ENCODE data around the gene F9. TPM values are rescaled to one million over a fixed set of nuclear protein-coding genes. Genes with fewer than 3 reads are reported as not detected.

Gene F9
- total and polyA plus RNA-seq, 2 of the 8 experiments (the other 6 are each of a cell fraction or from before 2014, with no cell fraction given): not detected

GRCh38 chrX:139506333-139506732 is 24.2 kb upstream of the F9 start (continued):
- TF ChIP-seq SIX5 (IDR thresholded peaks at IDR 0.05; ENCODE audit: low read depth, low read length): no peak

GRCh38 chrX:139508099-139508498 is 22.4 kb upstream of the F9 start:
- H3K23ac ChIP-seq (ENCODE audit: insufficient read length): no peak overlapping the region
- no peak overlapping the region for H2BK12ac ChIP-seq (ENCODE audit: low read depth, low read length)
- H2BK20ac ChIP-seq (ENCODE audit: low read length): no peak overlapping the region
- WGBS, 2 experiments (ENCODE audit: extremely low coverage in 1 of 2, insufficient coverage in 1 of 2, insufficient read length in 1 of 2, insufficient replicate concordance in 2 of 2, low coverage in 1 of 2, low lambda C conversion rate in 2 of 2, missing lambda C conversion rate in 1 of 2): 84% methylated on average over 4 of the region's 8 CpGs; no CpG with 5 or more reads in 1 of the 2 experiments
- H2BK5ac ChIP-seq (ENCODE audit: low read depth, low read length): no peak overlapping the region
- H3K56ac ChIP-seq (replicated peaks; ENCODE audit: insufficient read length, low read depth, low read length): no peak overlapping the region
- H3K14ac ChIP-seq (ENCODE audit: insufficient read length): no peak overlapping the region
- H3K23me2 ChIP-seq (ENCODE audit: low read depth, low read length): no peaks in the 10 kb centered on the region
- no peak overlapping the region for H3K4ac ChIP-seq (replicated peaks; ENCODE audit: insufficient read length, low read depth, low read length)
- no peaks in the 10 kb centered on the region for H4K20me1 ChIP-seq (replicated peaks in 1 of 2; ENCODE audit: control insufficient read depth in 1 of 2, insufficient read depth in 2 of 2, low read length in 2 of 2)
- H3K4me1 ChIP-seq (replicated peaks in 1 of 4; ENCODE audit: control insufficient read depth in 3 of 4, insufficient read depth in 4 of 4, low read length in 3 of 4): no peaks in the 10 kb centered on the region
- H2BK15ac ChIP-seq (ENCODE audit: low read length): no peak overlapping the region
- H3K4me2 ChIP-seq (ENCODE audit: insufficient read depth in 1 of 2, low read depth in 2 of 2, low read length in 2 of 2): no peak overlapping the region
- no peaks in the 10 kb centered on the region for H3K36me3 ChIP-seq (ENCODE audit: control insufficient read depth in 2 of 4, insufficient read depth in 4 of 4, low read length in 3 of 4)
- H3K9me3 ChIP-seq (ENCODE audit: insufficient read depth in 2 of 2, low read depth in 1 of 2, low read length in 1 of 2): no peaks in the 10 kb centered on the region
- H4K8ac ChIP-seq (ENCODE audit: extremely low read depth, insufficient read depth, low read length): no peak overlapping the region
- no peak overlapping the region for H3K27ac ChIP-seq (ENCODE audit: low read depth, low read length)
- H3K27me3 ChIP-seq (replicated peaks in 1 of 4; ENCODE audit: control insufficient read depth in 3 of 4, extremely low read depth in 1 of 4, insufficient read depth in 3 of 4, low read length in 3 of 4): no peaks in the 10 kb centered on the region
- no peak overlapping the region for H3K18ac ChIP-seq (ENCODE audit: extremely low read depth, low read length)
- no peaks in the 10 kb centered on the region for H3K79me1 ChIP-seq (ENCODE audit: low read depth, low read length)
- H2BK120ac ChIP-seq (replicated peaks; ENCODE audit: low read depth, low read length): no peak overlapping the region
- no peak overlapping the region for H3K4me3 ChIP-seq (ENCODE audit: extremely low read depth in 1 of 4, insufficient read depth in 2 of 4, low read depth in 3 of 4, low read length in 4 of 4)
- no peaks in the 10 kb centered on the region for H3K79me2 ChIP-seq (ENCODE audit: control insufficient read depth in 1 of 2, insufficient read depth in 2 of 2, low read length in 2 of 2)
- POLR2A ChIA-PET (ENCODE audit: partially characterized antibody): no interaction called here
- no peak overlapping the region for H2AK5ac ChIP-seq (ENCODE audit: low read depth, low read length)
- CTCF ChIA-PET (ENCODE audit: partially characterized antibody): no interaction called here
- H4K91ac ChIP-seq (replicated peaks; ENCODE audit: insufficient read length, low read length): no peak overlapping the region
- H2AFZ ChIP-seq (ENCODE audit: low read length): no peak overlapping the region
- DNase-seq (ENCODE audit: low read depth in 1 of 2, low spot score in 2 of 2) (no peak), FAIRE-seq (no peak)
- H4K5ac ChIP-seq (ENCODE audit: insufficient read length, low read depth, low read length): no peak overlapping the region
- H3K9ac ChIP-seq (replicated peaks in 1 of 4; ENCODE audit: extremely low read depth in 1 of 4, low read depth in 3 of 4, low read length in 3 of 4): no peak overlapping the region
- TF ChIP-seq HDAC6 (IDR thresholded peaks at IDR 0.05; ENCODE audit: low read depth, low read length) (no peak), RAD21 (IDR thresholded peaks at IDR 0.05 in 1 of 2, conservative IDR thresholded peaks at IDR 0.05 in 1 of 2; ENCODE audit: low read depth in 2 of 2, low read length in 2 of 2) (no peak), ASH2L (IDR thresholded peaks at IDR 0.05; ENCODE audit: low read length) (no peak), MAX (IDR thresholded peaks at IDR 0.05) (no peak), RXRA (IDR thresholded peaks at IDR 0.05; ENCODE audit: insufficient read depth, low read depth, low read length) (no peak), BACH1 (IDR thresholded peaks at IDR 0.05; ENCODE audit: low read length) (no peak), ZNF274 (IDR thresholded peaks at IDR 0.05; ENCODE audit: borderline replicate concordance, extremely low read depth, low read length) (no peak), CREB1 (IDR thresholded peaks at IDR 0.05) (no peak), SUZ12 (IDR thresholded peaks at IDR 0.05; ENCODE audit: low read length) (no peak), RFX5 (IDR thresholded peaks at IDR 0.05; ENCODE audit: borderline replicate concordance, low read depth, low read length) (no peak), JUN (IDR thresholded peaks at IDR 0.05; ENCODE audit: low read depth, low read length) (no peak), JUND (IDR thresholded peaks at IDR 0.05; ENCODE audit: low read length) (no peak), CEBPB (IDR thresholded peaks at IDR 0.05; ENCODE audit: low read depth, low read length) (no peak)

Measured in H1 (cell line).